A549 (cell line): Measurements from ENCODE around the gene ZNF205.
"Not testable (repeated sequence)": the region's sequence is repeated elsewhere in the genome, so short reads cannot be mapped to it uniquely, and the experiment has no call there.

Experiments used
- CTCF ChIP-seq: fragments of >200 bp; sonication (Bioruptor Twin); formaldehyde crosslinking; IDR thresholded peaks from 3 replicates; pipeline ENCODE4 v1.5.1; 2016
- EP300 ChIP-seq, 2 experiments: fragments of >200 bp; sonication (Bioruptor Twin); formaldehyde crosslinking; IDR thresholded peaks; 2 replicates in 1 of 2; 3 replicates in 1 of 2; pipeline ENCODE4 v1.6.1; 2016 to 2017
- HMGXB4 ChIP-seq: fragments of 250-450 bp; sonication (Bioruptor Pico); IDR thresholded peaks from 2 replicates; pipeline ENCODE4 v1.5.0; 2021; ENCODE audit warnings: mild to moderate bottlenecking, moderate library complexity, borderline replicate concordance
- HOXB5 ChIP-seq: fragments of 250-450 bp; sonication (Bioruptor Pico); IDR thresholded peaks from 2 replicates; pipeline ENCODE4 v1.5.0; 2020; ENCODE audit warnings: mild to moderate bottlenecking, moderate library complexity
- MYC ChIP-seq: IDR thresholded peaks from 2 replicates; pipeline ENCODE4 v1.6.1; 2012; ENCODE audit warnings: mild to moderate bottlenecking, inconsistent platforms, low read length, improper control_type of control experiment, borderline replicate concordance
- NFE2L2 ChIP-seq: fragments of 150-350 bp; conservative IDR thresholded peaks from 2 replicates; pipeline ENCODE4 v1.6.1; 2014; ENCODE audit warnings: low read length
- PBX3 ChIP-seq: IDR thresholded peaks from 2 replicates; pipeline ENCODE4 v1.6.1; 2012
- POLR2A ChIP-seq: IDR thresholded peaks from 2 replicates; pipeline ENCODE4 v1.6.1; 2012; ENCODE audit warnings: mild to moderate bottlenecking, low read length
- RAD21 ChIP-seq, 2 experiments: fragments of >200 bp in 1 of 2; sonication (Bioruptor Twin) in 1 of 2; formaldehyde crosslinking in 1 of 2; IDR thresholded peaks in 1 of 2; conservative IDR thresholded peaks in 1 of 2; 2 replicates in 1 of 2; 3 replicates in 1 of 2; pipeline ENCODE4 v1.6.1; 2012 to 2018; ENCODE audit warnings: inconsistent platforms in 1 of 2

GRCh38 chr16:3075946-3076345 is 36.4 kb upstream of the ZNF205 start:
- not testable (repeated sequence) for TF ChIP-seq CTCF; MYC; POLR2A; PBX3; HOXB5 (CRISPR knock-in tag); NFE2L2; HMGXB4; EP300 (IDR thresholded peaks at IDR 0.05); RAD21 (conservative IDR thresholded peaks at IDR 0.05 in 1 of 2, IDR thresholded peaks at IDR 0.05 in 1 of 2)
